GM12878 (cell line): ENCODE data around the gene TIPIN. TPM values are rescaled to one million over a fixed set of nuclear protein-coding genes. Genes with fewer than 3 reads are reported as not detected.

Experiments
- ATAC-seq: fragments of 200-7000 bp; cut with Tn5 transposase; 3 replicates; pipeline ENCODE4 v1.9.1; 2020; ENCODE audit warnings: mild to moderate bottlenecking, moderate library complexity
- BruUV-seq: library from RNA; stranded (reverse); fragments of 400-500 nt; replicated peaks from 2 replicates; lab custom pipeline; 2021; lab: Mats Ljungman, UMichigan
- CTCF ChIA-PET: fragments of 300-600 bp; sonication (Branson Sonifier 250); formaldehyde crosslinking; extraction: SDS; loops from one replicate; lab custom pipeline; 2021; ENCODE audit warnings: inconsistent platforms; lab: Yijun Ruan, JAX
- POLR2A ChIA-PET: fragments of 350-600 bp; formaldehyde crosslinking; extraction: SDS; loops from one replicate; lab custom pipeline; 2021; ENCODE audit warnings: inconsistent platforms; lab: Charles Lee
- RAD21 ChIA-PET: fragments of 300-600 bp; sonication (Branson Sonifier 250); formaldehyde crosslinking; loops from one replicate; lab custom pipeline; 2023; ENCODE audit warnings: antibody characterized with exemption; ENCODE audit not compliant: unreplicated experiment; lab: Charles Lee
- SMC1A ChIA-PET: fragments of 300-600 bp; sonication (Branson Sonifier 250); formaldehyde crosslinking; loops from one replicate; lab custom pipeline; 2023; ENCODE audit not compliant: unreplicated experiment, uncharacterized antibody; lab: Charles Lee
- DNase-seq: peaks from one replicate; pipeline ENCODE4 v3.0.0-alpha.2; 2011; ENCODE audit warnings: low read depth, low spot score
- FAIRE-seq: peaks from 3 replicates; lab custom pipeline; 2011; peaks lifted over from hg19 to GRCh38; lab: Jason Lieb, UNC
- H2AFZ ChIP-seq: 2 replicates; pipeline ENCODE4 v1.6.0; 2011; ENCODE audit warnings: low read depth, low read length, control low read depth; ENCODE audit not compliant: control insufficient read depth
- H3K27ac ChIP-seq: 2 replicates; pipeline ENCODE4 v1.5.1; 2011; ENCODE audit warnings: control low read depth; ENCODE audit not compliant: control insufficient read depth, insufficient read depth
- H3K27me3 ChIP-seq, 2 experiments: replicated peaks in 1 of 2; 2 replicates each; pipeline versions ENCODE4 v1.6.0 to v1.6.1; 2011; ENCODE audit warnings: low read length in 1 of 2; ENCODE audit not compliant: control insufficient read depth in 2 of 2, insufficient read depth in 2 of 2
- H3K36me3 ChIP-seq, 2 experiments: 2 replicates each; pipeline ENCODE4 v1.5.1; 2011; ENCODE audit warnings: low read length in 1 of 2; ENCODE audit not compliant: control insufficient read depth in 2 of 2, insufficient read depth in 2 of 2
- H3K4me1 ChIP-seq: 2 replicates; pipeline ENCODE4 v1.6.1; 2011; ENCODE audit warnings: mild to moderate bottlenecking, low read length, moderate library complexity, mixed read lengths; ENCODE audit not compliant: control insufficient read depth, insufficient read depth
- H3K4me2 ChIP-seq: 2 replicates; pipeline ENCODE4 v1.6.0; 2011; ENCODE audit warnings: control low read depth; ENCODE audit not compliant: control insufficient read depth, insufficient read depth
- H3K4me3 ChIP-seq: fragments of 200-600 bp; sonication (generic); 2 replicates; pipeline ENCODE4 v1.5.1; 2016
- H3K79me2 ChIP-seq: 2 replicates; pipeline ENCODE4 v1.6.0; 2011; ENCODE audit warnings: low read length; ENCODE audit not compliant: control insufficient read depth, insufficient read depth
- H3K9ac ChIP-seq: 2 replicates; pipeline ENCODE4 v1.8.0; 2011; ENCODE audit warnings: low read length, control low read depth, mixed read lengths; ENCODE audit not compliant: control insufficient read depth, insufficient read depth
- H3K9me3 ChIP-seq: replicated peaks from 3 replicates; pipeline ENCODE4 v1.5.1; 2011; ENCODE audit warnings: mild to moderate bottlenecking, low read length; ENCODE audit not compliant: control insufficient read depth, insufficient read depth
- H4K20me1 ChIP-seq: 2 replicates; pipeline ENCODE4 v1.6.0; 2011; ENCODE audit not compliant: control insufficient read depth, insufficient read depth
- TBL1XR1 ChIP-seq: IDR thresholded peaks from 2 replicates; pipeline ENCODE4 v1.6.1; 2012; ENCODE audit warnings: low read depth, low read length, improper control_type of control experiment
- TCF7 ChIP-seq: IDR thresholded peaks from 2 replicates; pipeline ENCODE4 v1.6.1; 2014; ENCODE audit warnings: antibody characterized with exemption, borderline replicate concordance
- WGBS: methylation state at CpG from one replicate; pipeline ENCODE4 v1.1.6; 2016; ENCODE audit warnings: low lambda C conversion rate; ENCODE audit not compliant: insufficient replicate concordance, insufficient coverage; ENCODE audit errors: missing lambda C conversion rate; 5-methylcytosine and 5-hydroxymethylcytosine counted together
- in situ Hi-C: fragments of 300-500 bp; cut with MboI; formaldehyde crosslinking; loops from 9 replicates; pipeline ENCODE4 v1.14.3; 2018; ENCODE audit warnings: mixed read lengths
- intact Hi-C: fragments of 100-400 bp; cut with micrococcal nuclease; formaldehyde crosslinking; loops from one replicate; pipeline ENCODE4 v1.14.2; 2022; ENCODE audit not compliant: unreplicated experiment
- polyA plus RNA-seq, 11 experiments: library from polyadenylated mRNA; depleted of rRNA in 4 of 11; unstranded in 6 of 11; stranded (reverse) in 5 of 11; fragments of >200 nt; fragmentation: Nextera tagmentation in 4 of 11; fragmentation: Illumina TruSeq in 1 of 11; extraction: Ambion mirVana in 4 of 11; extraction: Trizol in 1 of 11; gene quantifications; 1 replicate in 1 of 11; 2 replicates in 10 of 11; pipeline versions ENCODE4 v1.2.1 to v1.2.3, GENCODE V29; 2011 to 2016; ENCODE audit warnings: inconsistent platforms in 2 of 11, missing spikeins in 2 of 11, low read depth in 1 of 11
- total RNA-seq, 4 experiments: library from RNA; depleted of rRNA in 3 of 4; stranded (reverse); fragments of >200 nt in 3 of 4; fragmentation: Illumina TruSeq in 1 of 4; extraction: Trizol in 1 of 4; gene quantifications; 2 replicates each; pipeline versions ENCODE4 v1.2.1 to v1.2.3, GENCODE V29; 2013 to 2021
- TF ChIP-seq, protein P1 (sequence below): fragments of 450-650 bp; conservative IDR thresholded peaks from 2 replicates; pipeline ENCODE4 v1.6.1; 2017; ENCODE audit warnings: mild to moderate bottlenecking, moderate library complexity
- TF ChIP-seq, protein P2 (sequence below): fragments of 450-650 bp; IDR thresholded peaks from 2 replicates; pipeline ENCODE4 v1.6.1; 2017; ENCODE audit warnings: low read depth, mild to moderate bottlenecking, moderate library complexity

The TIPIN gene
- total and polyA plus RNA-seq, 10 of the 15 experiments (the other 5 are each of a cell fraction or from before 2014, with no cell fraction given): 21.1 to 69.2 (median 47.0) TPM

DNA sequence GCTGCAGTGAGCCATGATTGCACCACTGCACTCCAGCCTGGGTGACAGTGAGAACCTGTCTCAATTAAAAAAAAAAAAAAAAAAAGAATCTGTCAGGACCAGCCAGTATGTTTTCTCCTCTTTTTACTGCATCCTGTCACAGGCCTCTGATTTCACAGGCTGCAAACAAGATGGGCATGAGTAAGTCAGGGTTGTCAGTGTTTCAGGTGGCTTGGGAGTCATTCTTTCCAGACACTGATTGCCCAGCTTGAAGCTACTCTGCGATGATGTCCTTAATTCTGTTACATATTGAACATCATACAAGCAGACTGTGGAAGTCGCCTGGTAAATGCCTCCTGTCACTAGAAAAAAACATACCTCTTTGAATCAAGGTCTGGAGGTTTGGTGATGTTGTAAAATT, 44.3 kb downstream of the TIPIN start (continued):
- TF ChIP-seq, protein P1, sequence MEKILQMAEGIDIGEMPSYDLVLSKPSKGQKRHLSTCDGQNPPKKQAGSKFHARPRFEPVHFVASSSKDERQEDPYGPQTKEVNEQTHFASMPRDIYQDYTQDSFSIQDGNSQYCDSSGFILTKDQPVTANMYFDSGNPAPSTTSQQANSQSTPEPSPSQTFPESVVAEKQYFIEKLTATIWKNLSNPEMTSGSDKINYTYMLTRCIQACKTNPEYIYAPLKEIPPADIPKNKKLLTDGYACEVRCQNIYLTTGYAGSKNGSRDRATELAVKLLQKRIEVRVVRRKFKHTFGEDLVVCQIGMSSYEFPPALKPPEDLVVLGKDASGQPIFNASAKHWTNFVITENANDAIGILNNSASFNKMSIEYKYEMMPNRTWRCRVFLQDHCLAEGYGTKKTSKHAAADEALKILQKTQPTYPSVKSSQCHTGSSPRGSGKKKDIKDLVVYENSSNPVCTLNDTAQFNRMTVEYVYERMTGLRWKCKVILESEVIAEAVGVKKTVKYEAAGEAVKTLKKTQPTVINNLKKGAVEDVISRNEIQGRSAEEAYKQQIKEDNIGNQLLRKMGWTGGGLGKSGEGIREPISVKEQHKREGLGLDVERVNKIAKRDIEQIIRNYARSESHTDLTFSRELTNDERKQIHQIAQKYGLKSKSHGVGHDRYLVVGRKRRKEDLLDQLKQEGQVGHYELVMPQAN: no peak

DNA sequence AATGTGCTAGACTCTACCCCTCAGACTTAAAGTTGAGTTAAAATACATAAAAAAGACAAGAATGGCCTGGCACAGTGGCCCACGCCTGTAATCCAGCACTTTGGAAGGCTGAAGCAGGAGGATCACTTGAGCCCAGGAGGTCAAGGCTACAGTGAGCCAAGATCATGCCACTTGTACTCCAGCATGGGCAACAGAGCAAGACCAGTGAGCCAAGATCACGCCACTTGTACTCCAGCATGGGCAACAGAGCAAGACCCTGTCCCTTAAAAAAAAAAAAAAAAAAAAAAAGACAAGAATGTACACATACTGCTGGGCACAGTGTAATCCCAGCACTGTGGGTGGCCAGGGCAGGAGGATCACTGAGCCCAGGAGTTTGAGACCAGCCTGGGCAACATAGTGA, 45.7 kb downstream of the TIPIN start:
- Histone ChIP-seq H3K36me3 (peaks cover 4 to 28% of the 10 kb centered on the region in 2 experiments; a peak in 2 of 4 replicates), H3K27me3 (no peaks in the 10 kb centered on the region), H3K9me3 (no peaks in the 10 kb centered on the region), H4K20me1 (no peaks in the 10 kb centered on the region), H3K4me2 (no peak overlapping the region), H3K4me3 (no peak overlapping the region), H3K4me1 (no peaks in the 10 kb centered on the region), H3K79me2 (no peaks in the 10 kb centered on the region), H2AFZ (no peak overlapping the region), H3K27ac (no peak overlapping the region), H3K9ac (no peak overlapping the region)
- ATAC-seq: no peak
- RAD21 ChIA-PET: no interaction called here
- no peak for FAIRE-seq
- 100% methylated on average over 1 of the region's 2 CpGs for whole genome bisulfite sequencing
- intact Hi-C loops: no loop called here
- in situ Hi-C loops: no loop called here
- TF ChIP-seq TBL1XR1 (no peak), TCF7 (no peak)
- TF ChIP-seq, protein P2, sequence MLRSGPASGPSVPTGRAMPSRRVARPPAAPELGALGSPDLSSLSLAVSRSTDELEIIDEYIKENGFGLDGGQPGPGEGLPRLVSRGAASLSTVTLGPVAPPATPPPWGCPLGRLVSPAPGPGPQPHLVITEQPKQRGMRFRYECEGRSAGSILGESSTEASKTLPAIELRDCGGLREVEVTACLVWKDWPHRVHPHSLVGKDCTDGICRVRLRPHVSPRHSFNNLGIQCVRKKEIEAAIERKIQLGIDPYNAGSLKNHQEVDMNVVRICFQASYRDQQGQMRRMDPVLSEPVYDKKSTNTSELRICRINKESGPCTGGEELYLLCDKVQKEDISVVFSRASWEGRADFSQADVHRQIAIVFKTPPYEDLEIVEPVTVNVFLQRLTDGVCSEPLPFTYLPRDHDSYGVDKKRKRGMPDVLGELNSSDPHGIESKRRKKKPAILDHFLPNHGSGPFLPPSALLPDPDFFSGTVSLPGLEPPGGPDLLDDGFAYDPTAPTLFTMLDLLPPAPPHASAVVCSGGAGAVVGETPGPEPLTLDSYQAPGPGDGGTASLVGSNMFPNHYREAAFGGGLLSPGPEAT: no peak
- POLR2A ChIA-PET: no interaction called here
- CTCF ChIA-PET: no interaction called here
- SMC1A ChIA-PET: no interaction called here
- no TSS peak for BruUV-seq
- DNase-seq: no peak
